HG03439 (cell line): Measurements from ENCODE around the gene NTPCR.

Experiments
- ATAC-seq: cut with Tn5 transposase; IDR thresholded peaks from one replicate; pipeline ENCODE4 v1.9.1; 2021; ENCODE audit warnings: mild to moderate bottlenecking, moderate library complexity; ENCODE audit not compliant: unreplicated experiment

Gene NTPCR

GRCh38 chr1:233005703-233006102 is 55.3 kb downstream of the NTPCR start:
- no peak for ATAC-seq

GRCh38 chr1:233006108-233006507 is 55.7 kb downstream of the NTPCR start:
- no peak for ATAC-seq

GRCh38 chr1:233006541-233006973 is 56.1 kb downstream of the NTPCR start:
- ATAC-seq, result no peak

GRCh38 chr1:233010146-233010545 is 59.7 kb downstream of the NTPCR start:
- no peak for ATAC-seq

GRCh38 chr1:233012021-233012420 is 61.6 kb downstream of the NTPCR start:
- ATAC-seq, result no peak

- ATAC-seq, result no peak
Observed at GRCh38 chr1:233015965-233016364, 65.6 kb downstream of the NTPCR start.

- no peak for ATAC-seq
Observed at GRCh38 chr1:233016798-233017197, 66.4 kb downstream of the NTPCR start.

GRCh38 chr1:233019083-233019482 is 68.7 kb downstream of the NTPCR start:
- ATAC-seq, result no peak

GRCh38 chr1:233019778-233020325 is 69.4 kb downstream of the NTPCR start:
- no peak for ATAC-seq

- ATAC-seq, result no peak
Observed at GRCh38 chr1:233020426-233020825, 70.0 kb downstream of the NTPCR start.

GRCh38 chr1:233022246-233022645 is 71.8 kb downstream of the NTPCR start:
- ATAC-seq, result no peak

GRCh38 chr1:233024199-233024598 is 73.8 kb downstream of the NTPCR start:
- no peak for ATAC-seq

GRCh38 chr1:233025157-233025556 is 74.7 kb downstream of the NTPCR start:
- no peak for ATAC-seq

- ATAC-seq, result no peak
Observed at GRCh38 chr1:233025567-233025966, 75.2 kb downstream of the NTPCR start.

- no peak for ATAC-seq
Observed at GRCh38 chr1:233027046-233027445, 76.6 kb downstream of the NTPCR start.

- ATAC-seq, result no peak
Observed at GRCh38 chr1:233031521-233031920, 81.1 kb downstream of the NTPCR start.

GRCh38 chr1:233032916-233033315 is 82.5 kb downstream of the NTPCR start:
- no peak for ATAC-seq

GRCh38 chr1:233033361-233033760 is 83.0 kb downstream of the NTPCR start:
- ATAC-seq, result no peak
